GM06990 (cell line): ENCODE results near the gene KASH5.

Experiments
- DNase-seq: peaks from one replicate; pipeline ENCODE4 v3.0.0-alpha.2; 2011; ENCODE audit not compliant: insufficient read length; ENCODE audit errors: extremely low read depth
- H3K27me3 ChIP-seq: replicated peaks from 2 replicates; pipeline ENCODE4 v1.6.0; 2011; ENCODE audit warnings: low read length; ENCODE audit not compliant: control insufficient read depth, insufficient read depth
- H3K36me3 ChIP-seq: 2 replicates; pipeline ENCODE4 v1.5.1; 2011; ENCODE audit warnings: low read length; ENCODE audit not compliant: control insufficient read depth, insufficient read depth
- H3K4me3 ChIP-seq: replicated peaks from 2 replicates; pipeline ENCODE4 v1.5.1; 2011; ENCODE audit warnings: low read depth, mild to moderate bottlenecking, control low read depth, low read length
- CTCF ChIP-seq: IDR thresholded peaks from 2 replicates; pipeline ENCODE4 v1.5.1; 2011; ENCODE audit warnings: low read length, control low read depth, mild to moderate bottlenecking, inconsistent platforms; ENCODE audit not compliant: insufficient read depth, poor library complexity, severe bottlenecking

The KASH5 gene

GRCh38 chr19:49432141-49433073, 44.4 kb downstream of the KASH5 start:
- no peak for DNase-seq
- TF ChIP-seq CTCF: no peak
- H3K36me3 ChIP-seq: no peaks in the 10 kb centered on the region
- H3K4me3 ChIP-seq: no peak overlapping the region
- H3K27me3 ChIP-seq: peaks cover 3% of the 10 kb centered on the region

- no peak for TF ChIP-seq CTCF
- Histone ChIP-seq H3K27me3 (peaks cover 1% of the 10 kb centered on the region), H3K4me3 (no peak overlapping the region), H3K36me3 (no peaks in the 10 kb centered on the region)
- DNase-seq: no peak
Observed at GRCh38 chr19:49433240-49433901, 45.3 kb downstream of the KASH5 start.

- Histone ChIP-seq H3K27me3 (peaks cover 1% of the 10 kb centered on the region; the same call in 1 of the 2 replicates), H3K4me3 (no peak overlapping the region), H3K36me3 (no peaks in the 10 kb centered on the region)
- no peak for DNase-seq
- no peak for TF ChIP-seq CTCF
Observed at GRCh38 chr19:49434907-49435583, 47.0 kb downstream of the KASH5 start.

- Histone ChIP-seq H3K4me3 (no peak overlapping the region), H3K27me3 (peaks cover 1% of the 10 kb centered on the region; the same call in 1 of the 2 replicates), H3K36me3 (no peaks in the 10 kb centered on the region)
- no peak for DNase-seq
- no peak for TF ChIP-seq CTCF
Observed at GRCh38 chr19:49435670-49436069, 47.6 kb downstream of the KASH5 start.

GRCh38 chr19:49436381-49437017, 48.5 kb downstream of the KASH5 start:
- H3K4me3 ChIP-seq: no peak overlapping the region
- peak; percentile 72 for DNase-seq
- no peak for TF ChIP-seq CTCF
- peaks cover 3% of the 10 kb centered on the region; the same call in 1 of the 2 replicates for H3K27me3 ChIP-seq
- H3K36me3 ChIP-seq: no peaks in the 10 kb centered on the region
